Measurements from ENCODE around the gene TOR1A.

Gene TOR1A

GRCh38 chr9:129852579-129852978 lies 28.6 kb upstream of the TOR1A start:
- no peak for DNase-seq (ENCODE audit: low spot score)

GRCh38 chr9:129851821-129852220 lies 27.9 kb upstream of the TOR1A start:
- DNase-seq (ENCODE audit: low spot score): no peak

- no peak for DNase-seq (ENCODE audit: low spot score)
Measured at GRCh38 chr9:129850821-129851550, 27.1 kb upstream of the TOR1A start.

DNA sequence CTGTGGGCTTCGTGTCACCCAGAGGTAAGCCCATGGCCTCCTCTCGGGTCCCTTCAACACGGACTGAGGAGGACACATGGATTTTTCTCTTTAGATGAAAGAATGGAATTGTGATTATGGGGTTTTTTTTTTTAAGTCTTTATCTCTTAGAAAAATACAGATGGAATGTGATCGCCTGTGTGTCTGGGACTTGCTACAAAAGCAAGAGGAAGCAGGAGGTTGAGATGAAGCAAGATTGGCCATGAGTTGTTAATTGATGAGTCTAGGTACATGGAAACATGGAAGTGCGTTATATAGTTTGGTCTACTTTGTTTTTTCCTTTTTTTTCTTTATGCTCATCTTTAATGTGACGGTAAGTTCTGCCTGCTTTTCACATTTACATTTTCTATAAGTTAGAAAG lies 26.0 kb upstream of the TOR1A start:
- no peak for DNase-seq (ENCODE audit: low spot score)

- no peak for DNase-seq (ENCODE audit: low spot score)
Measured at GRCh38 chr9:129848712-129849441, 24.9 kb upstream of the TOR1A start.

DNA sequence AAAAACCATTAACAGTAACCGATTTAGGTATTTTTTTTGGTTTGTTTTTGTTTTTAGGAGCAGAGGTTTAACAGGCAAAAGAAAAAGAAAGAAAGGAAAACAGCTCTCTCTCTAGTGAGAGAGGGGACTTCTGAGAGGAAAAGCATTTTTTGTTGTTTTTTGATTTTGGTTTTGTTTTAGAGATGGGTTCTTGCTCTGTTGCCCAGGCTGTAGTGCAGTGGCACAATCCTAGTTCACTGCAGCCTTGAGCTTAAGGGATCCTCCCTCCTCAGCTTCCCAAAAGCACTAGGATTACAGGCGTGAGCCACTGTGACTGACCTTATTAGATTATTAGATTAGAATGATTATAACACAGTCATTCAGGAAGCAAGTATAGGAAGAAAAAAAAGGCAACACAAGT lies 21.4 kb upstream of the TOR1A start:
- DNase-seq (ENCODE audit: low spot score): no peak

- no peak for DNase-seq (ENCODE audit: low spot score)
Measured at GRCh38 chr9:129841071-129841470, 17.1 kb upstream of the TOR1A start.

DNA sequence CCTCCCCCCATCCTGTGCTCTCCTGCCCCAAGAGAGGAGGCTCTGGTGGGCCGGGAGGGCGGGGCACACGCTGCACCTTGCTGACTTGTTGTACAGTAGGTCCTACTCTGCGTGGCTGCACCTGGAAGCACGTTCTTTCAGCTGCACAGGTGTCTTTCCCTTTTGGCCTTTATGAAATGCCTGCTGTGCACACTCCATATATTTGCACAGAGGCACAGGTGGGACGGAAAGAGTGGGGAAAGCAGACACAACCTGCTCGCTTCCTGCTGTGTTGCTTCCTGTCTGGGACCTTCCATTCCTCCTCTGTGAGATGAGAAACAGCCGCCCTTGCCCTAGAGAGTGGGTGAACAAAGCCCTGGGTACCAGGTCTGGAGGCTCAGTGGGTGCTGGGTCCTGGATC lies 16.1 kb upstream of the TOR1A start:
- no peak for DNase-seq (ENCODE audit: low spot score)

DNA sequence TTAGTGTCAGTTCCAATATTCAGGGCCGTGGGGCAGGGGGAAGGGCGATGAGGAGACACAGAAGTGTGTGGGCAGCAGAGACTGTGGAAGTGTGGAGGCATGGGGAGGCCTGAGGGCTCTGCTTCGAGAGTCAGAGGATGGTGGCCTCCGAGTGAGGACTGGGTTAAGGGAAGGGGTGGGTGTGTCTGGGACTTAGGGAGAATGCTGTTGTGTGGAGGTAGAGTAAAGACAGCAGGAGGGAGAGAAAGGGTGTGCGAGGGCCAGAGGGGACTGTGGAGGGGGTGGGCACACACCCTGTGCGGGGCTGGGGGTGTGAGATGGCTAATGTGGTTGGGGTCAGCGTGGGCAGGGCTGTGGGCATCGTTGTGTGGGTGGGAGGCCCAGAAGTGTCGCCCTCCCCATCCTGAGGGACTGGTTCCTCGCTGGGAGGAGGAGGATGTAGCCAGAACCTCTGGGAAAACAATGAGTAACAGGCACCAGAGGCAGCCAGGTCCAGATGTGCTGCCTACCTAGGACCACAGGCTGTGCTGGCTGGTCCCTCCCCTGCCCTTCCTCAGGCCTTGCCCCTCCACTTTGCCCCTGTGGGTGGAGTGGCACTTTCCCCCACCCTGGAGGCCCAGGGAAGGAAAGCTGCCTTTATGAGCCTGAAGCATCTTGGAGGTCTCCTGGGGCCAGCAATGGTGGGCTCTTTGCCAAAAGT lies 15.5 kb upstream of the TOR1A start:
- DNase-seq (ENCODE audit: low spot score): no peak

GRCh38 chr9:129838707-129839259 lies 14.8 kb upstream of the TOR1A start:
- peak; percentile 53 for DNase-seq (ENCODE audit: low spot score)

GRCh38 chr9:129836311-129837007 lies 12.5 kb upstream of the TOR1A start:
- DNase-seq (ENCODE audit: low spot score): no peak

DNA sequence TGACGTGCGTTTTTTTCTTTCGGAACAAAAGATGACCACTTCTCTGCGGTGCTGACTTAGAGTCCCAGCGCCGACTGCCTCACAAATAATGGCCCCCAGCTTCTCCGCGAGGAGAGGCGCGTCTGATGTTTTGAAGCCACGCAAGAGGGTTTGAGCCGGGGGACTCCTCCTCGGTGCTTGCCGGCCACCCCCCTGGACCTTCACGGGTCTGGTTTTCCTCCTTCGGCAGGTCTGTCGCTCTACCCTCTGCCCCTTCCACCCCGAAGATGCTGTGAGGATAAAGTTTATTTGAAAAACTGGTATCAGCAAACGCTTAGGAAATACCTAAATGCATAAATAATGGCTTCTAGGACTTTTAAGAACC lies 11.9 kb upstream of the TOR1A start:
- DNase-seq (ENCODE audit: low spot score): no peak

DNA sequence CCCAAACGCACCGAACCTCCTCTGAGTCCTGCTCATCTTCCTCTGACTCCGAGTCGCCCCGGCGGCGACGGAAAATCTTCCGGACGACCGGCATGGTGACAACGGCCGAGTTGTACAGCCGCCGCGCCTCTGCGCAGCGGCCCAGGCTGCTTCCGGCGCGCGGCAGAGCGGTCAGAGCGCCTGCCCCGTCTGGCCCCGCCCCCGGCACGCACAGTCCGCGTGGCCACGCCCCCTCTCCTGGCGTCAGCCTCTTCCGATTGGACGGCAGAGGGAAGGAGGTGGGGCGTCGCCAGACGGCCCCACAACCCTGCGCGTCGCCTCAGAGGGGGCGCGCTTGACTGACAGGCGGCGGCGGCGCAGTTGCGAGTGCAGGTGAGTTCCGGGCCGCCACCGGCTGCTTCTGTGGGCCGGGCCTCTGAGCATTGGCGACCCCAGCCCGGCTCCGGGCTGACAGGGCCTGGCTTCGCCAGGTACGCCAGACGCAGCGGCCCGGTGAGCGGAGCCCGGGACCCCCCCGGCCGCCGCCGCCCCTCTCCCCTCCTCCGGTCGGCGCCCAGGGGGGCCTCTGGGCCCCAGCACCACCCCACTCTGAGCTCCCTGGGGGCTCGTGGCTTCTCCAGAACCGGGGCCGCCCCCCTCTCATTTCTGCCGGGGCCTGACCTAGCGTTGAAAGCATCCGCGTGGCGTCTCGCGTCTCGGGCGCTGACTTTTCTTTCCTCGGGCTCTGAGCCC lies 11.4 kb upstream of the TOR1A start, which contains the start of the genes C9orf78 and USP20:
Gene C9orf78, minus strand, starts transcription at position 148 of the 732 bp plus-strand sequence. Its CDS starts 54 bp downstream, at position 94.
Gene USP20, plus strand, starts transcription at position 331 of the 732 bp plus-strand sequence. CDS start 17,098 bp downstream, outside the sequence.
- peak; percentile 91 for DNase-seq (ENCODE audit: low spot score)

DNA sequence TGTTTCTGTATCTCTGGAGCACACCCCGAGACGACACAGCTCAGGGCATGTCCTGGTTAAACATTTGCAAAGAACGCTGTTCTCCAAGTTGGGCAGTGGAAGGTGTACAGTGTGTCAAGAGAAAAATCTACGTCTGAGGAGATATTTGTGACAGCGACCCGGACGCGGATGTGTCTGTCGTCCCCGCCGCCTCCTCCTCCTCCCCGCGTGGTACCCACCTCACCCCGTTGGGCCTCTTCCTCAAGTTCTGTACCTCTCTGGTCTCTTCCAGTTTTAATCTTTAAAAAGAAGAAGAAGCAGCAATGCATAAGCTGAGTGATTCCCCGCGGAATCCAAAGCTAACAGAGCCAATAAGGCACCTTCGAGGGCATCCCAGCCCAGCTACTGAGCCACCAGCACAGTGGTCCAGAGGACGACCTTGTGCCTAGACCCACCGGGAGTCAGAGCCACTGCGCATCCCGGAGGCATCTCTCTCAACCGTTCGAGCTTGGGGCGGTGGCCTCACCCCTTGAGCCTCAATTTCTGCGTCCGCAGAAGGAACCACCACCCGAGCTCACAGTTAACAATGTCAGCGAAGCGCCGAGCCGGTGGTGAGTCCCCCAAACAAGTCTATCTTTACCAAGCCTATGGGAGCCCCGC lies 10.7 kb upstream of the TOR1A start:
- no peak for DNase-seq (ENCODE audit: low spot score)

DNA sequence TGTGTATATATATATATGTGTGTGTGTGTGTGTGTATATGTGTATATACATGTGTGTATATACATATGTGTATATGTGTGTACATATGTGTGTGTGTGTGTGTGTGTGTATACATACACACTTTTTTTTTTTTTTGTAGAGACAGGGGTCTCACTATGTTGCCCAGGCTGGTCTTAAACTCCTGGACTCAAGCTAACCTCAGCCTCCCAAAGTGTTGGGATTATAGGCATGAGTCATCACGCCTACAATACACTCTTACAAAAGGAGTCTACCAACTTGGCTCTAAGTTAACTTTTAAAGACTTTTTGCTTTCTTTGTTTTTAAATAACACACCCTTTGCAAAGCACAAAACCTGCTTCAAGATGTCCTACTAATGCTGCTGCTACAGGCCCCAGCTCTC lies 9.0 kb upstream of the TOR1A start:
- DNase-seq (ENCODE audit: low spot score): no peak

- no peak for DNase-seq (ENCODE audit: low spot score)
Measured at GRCh38 chr9:129828969-129829368, 5.0 kb upstream of the TOR1A start.

DNA sequence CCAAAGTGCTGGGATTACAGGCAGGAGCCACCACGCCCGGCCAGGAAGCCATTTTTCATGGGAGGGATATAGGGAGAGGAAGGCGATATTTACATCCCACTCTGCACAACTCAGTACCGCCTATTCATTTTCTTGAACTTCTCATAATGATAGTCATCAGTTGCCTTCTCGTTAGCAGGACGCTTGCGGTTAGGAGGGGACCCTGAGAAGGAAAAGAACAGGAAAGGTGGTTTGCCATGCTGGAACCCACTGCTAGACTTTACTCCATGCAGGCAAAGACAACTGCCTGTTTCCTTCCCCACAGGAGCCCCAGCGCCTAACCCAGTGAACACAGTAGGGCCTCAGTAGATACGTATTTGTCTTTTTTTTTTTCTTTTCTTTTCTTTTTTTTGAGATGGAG lies 4.1 kb upstream of the TOR1A start:
- DNase-seq (ENCODE audit: low spot score): no peak

DNA sequence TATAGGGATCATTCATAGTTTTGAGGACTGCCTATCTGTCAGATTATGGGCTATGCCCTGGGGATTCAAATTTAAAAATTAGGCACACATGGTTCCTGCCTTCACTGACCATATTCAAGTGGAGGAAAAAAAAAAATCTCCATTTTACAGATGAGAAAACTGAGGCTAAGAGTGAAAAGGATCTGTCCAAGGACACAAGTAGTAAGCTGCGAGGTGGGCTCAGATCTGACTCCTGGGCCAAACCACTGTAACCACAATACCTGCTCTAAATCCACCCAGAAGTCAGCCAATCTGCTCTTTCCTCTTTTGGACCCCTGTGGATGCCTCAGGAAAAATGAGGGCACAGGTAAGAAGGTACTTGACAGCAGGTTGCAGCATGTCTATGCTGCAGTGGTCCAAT lies 2.8 kb upstream of the TOR1A start:
- no peak for DNase-seq (ENCODE audit: low spot score)

DNA sequence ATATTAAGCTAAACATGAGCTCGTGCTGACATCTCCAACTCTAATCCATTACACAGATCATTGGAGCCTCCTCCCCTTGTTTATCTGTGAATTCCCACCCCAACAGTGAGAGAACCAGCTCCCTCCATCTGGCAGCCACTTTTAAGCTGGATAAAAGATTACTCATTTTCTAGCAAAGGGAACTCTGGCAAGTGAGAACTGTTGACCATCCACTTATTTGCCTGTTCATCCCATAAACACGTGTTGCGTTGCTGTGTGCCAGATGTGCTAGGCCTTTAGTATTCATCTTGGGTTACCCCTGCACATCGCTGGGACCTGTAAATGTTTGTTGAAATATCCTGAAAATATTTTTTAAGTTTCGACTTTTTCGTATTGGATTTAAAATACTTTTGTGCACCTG lies 2.4 kb upstream of the TOR1A start:
- DNase-seq (ENCODE audit: low spot score): no peak

GRCh38 chr9:129823542-129823934 lies 398 bp downstream of the TOR1A start:
- DNase-seq (ENCODE audit: low spot score): no peak
